VCaP (cell line): Measurements from ENCODE around the gene HMG20A.

Experiments used
- H3K27ac ChIP-seq: fragments of 450-650 bp; 2 replicates; pipeline ENCODE4 v1.5.1; 2017
- TF ChIP-seq, protein P1 (sequence below): fragments of 450-650 bp; conservative IDR thresholded peaks from 2 replicates; pipeline ENCODE4 v1.5.1; 2017; ENCODE audit warnings: mild to moderate bottlenecking, moderate library complexity

HMG20A gene

DNA sequence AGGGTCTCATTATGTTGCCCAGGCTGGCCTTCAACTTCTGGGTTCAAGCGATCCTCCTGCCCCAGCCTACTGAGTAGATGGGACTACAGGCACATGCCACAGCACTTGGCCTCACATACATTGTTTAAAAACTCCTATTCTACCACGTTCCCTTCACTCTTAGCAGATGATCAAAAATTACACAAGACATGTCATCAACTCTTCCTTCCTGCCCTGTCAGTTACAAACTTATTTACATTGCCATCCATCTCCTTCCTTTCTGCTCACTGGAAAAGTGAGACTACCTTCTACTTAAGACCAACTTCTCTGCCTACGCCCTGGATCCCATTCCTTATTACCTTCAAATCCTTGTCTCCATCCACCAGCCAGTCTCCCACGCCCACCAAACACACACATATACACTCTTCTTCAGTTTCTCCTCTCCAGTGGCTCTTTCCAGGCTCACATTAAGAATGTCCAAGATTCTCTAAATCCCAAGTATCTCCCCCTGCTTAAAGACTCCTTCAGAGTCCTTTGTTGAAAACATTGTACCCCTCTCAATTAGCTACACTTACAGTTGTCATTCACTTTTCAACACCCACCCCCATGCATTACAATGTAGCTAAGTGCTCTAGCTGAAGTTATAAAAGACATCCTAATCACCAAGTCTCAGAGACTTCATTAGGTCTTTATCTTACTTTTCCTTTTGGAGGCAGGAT is 5.1 kb upstream of the HMG20A start:
- H3K27ac ChIP-seq: no peak overlapping the region
- TF ChIP-seq, protein P1, sequence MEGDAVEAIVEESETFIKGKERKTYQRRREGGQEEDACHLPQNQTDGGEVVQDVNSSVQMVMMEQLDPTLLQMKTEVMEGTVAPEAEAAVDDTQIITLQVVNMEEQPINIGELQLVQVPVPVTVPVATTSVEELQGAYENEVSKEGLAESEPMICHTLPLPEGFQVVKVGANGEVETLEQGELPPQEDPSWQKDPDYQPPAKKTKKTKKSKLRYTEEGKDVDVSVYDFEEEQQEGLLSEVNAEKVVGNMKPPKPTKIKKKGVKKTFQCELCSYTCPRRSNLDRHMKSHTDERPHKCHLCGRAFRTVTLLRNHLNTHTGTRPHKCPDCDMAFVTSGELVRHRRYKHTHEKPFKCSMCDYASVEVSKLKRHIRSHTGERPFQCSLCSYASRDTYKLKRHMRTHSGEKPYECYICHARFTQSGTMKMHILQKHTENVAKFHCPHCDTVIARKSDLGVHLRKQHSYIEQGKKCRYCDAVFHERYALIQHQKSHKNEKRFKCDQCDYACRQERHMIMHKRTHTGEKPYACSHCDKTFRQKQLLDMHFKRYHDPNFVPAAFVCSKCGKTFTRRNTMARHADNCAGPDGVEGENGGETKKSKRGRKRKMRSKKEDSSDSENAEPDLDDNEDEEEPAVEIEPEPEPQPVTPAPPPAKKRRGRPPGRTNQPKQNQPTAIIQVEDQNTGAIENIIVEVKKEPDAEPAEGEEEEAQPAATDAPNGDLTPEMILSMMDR: no peak

DNA sequence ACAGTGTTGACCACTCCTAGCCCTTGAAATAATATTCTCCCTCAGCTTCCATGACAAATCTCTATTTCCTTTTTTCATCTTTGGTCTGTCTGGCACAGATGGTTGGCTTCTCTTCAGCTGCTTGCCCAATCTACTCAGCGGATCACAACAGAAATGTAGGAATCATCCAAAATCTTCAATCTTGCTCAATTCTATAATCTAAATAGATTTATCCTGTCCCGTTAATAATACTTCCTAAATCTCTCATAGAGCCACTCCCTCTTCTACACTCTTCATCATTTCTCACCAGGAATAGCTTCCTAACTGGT is 4.6 kb upstream of the HMG20A start:
- TF ChIP-seq, protein P1: no peak
- no peak overlapping the region for H3K27ac ChIP-seq

DNA sequence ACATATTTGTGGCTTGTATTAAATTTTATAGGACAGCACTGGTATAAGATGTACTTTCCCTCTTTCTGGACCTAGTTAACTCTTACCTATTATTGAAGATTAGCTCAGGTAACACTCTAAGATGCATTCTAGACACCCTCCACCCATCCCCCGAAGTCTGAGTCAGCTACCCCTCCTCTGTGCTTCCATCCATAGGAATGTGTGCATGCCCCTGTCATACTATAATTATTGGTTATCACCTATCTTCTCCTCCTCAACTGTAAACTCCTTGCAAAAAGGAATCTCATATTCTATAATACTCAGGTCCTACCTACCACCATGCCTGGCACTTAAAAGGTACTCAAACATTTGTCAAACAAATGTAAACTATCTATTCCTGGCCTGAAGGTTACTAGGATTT is 3.7 kb upstream of the HMG20A start:
- no peak overlapping the region for H3K27ac ChIP-seq
- TF ChIP-seq, protein P1: no peak

DNA sequence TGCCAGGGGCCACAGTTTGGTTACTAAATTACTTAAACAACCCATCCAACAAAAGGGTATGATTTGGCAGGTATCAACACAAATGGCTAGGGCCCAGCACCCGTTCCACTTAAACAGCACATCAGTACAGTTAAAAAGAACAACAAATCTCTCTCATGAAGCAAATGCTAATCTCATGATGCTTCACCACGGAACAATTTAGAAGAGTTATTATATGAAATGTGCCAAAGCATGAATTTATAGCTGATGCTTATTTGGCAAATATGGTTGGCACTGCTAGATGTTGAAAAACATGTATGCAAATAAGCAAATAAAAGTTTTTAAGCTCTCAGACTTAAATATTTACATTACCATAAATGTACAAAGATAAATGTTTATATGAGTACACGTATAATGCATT is 3.1 kb upstream of the HMG20A start:
- TF ChIP-seq, protein P1: no peak
- H3K27ac ChIP-seq: no peak overlapping the region

DNA sequence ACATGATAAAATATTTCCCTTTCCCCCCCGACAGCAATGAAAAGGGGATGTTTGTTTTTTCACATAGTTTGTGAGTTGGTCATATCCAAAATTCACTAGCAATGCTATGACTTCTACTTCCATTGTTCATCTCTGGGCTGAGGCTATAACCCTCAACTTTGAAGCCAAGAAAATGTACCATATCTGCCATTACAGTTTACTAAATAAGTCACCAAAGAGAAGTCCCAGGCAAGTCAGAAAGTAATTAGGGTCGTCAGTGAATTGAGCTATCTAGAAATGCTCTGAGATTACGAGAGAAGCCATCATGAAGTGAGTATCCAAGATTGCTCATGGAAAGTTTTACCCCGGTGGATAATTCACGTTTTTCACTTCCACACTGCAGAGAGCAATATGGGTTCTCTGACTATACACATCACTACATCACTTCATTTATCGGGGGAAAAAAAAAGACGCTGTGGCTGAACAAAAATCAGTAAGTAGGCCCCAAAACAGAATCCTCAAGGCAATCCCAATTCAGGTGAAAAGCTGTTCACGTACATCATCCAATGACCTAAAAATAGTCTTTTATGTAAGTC is 2.2 kb upstream of the HMG20A start:
- H3K27ac ChIP-seq: no peak overlapping the region
- TF ChIP-seq, protein P1: no peak

DNA sequence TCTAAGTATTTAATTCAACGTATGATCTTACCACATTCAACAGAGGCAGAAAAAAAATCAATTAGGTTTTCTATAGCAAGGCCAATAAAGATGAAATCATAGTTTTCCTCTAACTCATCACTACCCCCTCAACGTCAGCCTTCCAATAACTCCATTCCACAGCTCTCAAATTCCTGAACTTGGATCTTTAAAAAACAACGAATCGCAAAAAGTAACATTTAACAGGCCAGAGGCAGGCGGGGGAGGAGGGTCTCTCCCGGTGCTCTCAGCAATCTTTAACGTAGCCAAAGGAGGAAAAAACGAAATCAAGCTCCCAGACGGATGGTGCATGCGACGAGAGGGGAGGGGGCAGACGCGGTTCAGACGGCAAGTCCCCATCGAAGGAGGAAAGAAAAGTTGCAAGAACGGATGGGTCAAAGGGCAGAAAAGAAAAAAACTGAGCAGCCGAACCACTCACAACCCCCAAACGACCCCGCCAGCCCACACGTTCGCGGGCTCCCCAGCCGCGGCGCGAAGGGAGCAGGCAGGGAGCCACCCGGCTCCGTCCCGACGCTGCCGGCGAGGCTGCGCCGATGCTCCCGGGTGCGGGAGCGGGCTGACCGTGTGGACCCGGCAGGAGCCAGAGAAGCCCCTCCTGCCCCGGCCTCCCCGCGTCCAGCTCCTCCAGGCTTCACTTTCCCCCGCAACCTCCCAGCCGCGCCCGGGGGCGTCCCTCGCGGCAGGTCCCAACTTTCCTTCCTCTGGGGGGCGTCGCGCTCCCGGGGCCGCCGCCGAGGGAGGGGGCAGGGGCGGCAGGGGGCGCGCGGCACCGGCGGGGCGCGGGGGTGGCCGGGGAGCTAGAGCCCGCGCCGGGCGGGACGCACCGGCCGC is 1.5 kb upstream of the HMG20A start:
- H3K27ac ChIP-seq: peak overlapping the region; percentile 86; the same call in 1 of the 2 replicates
- TF ChIP-seq, protein P1: peak; percentile 29

DNA sequence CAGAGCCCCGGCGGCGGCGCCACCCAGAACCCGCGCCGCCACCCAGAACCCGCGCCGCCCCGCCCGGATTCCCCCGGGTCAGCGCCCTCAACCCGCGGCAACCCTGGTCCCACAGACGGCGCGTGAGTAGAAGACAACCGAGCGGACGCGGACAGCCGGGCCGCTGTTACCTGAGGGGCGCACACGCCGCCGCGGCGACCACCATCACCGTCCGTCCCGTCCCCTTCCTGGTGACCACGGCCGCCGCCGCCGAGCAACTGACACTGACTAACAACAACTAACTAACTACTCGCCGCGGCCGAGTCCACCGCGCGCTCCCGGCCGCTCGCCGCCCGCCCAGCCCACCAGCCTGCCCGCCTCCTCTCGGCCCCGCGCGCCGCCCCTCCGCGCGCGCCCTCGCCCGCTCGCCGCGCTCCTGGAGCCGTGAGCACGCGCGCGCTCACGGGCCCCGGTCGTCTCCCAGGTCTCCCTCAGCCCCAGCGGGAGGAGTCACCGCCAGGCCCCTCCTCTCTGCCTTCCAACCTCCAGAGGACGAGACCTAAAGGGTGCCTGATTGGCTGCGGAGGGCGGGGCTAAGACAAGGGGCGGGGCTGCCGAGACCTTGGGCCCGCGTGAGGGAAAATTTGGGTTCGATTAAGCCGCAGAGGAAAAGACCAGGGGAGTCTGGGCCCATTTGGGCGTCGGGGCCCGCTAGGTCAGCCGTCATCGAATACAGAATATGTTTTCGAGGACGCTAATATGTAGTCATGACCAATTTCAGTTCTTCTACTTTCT is 665 bp upstream of the HMG20A start, which contains the start of gene PEAK1:
PEAK1 (minus strand) TSS at position 269 of the 774 bp plus-strand sequence. CDS start 238,178 bp downstream, outside the sequence.
- TF ChIP-seq, protein P1: no peak; the same call in 1 of the 2 replicates
- peak within 1 kb of the TSS; percentile 86 for H3K27ac ChIP-seq
